Gastrocnemius medialis (tissue), 4 donors: ENCODE results near the gene IFNA1.

ENCODE experiments used
- CTCF ChIP-seq, 5 experiments: fragments of 450-650 bp in 3 of 5; fragments of 200-600 bp in 2 of 5; sonication (generic) in 2 of 5; IDR thresholded peaks in 4 of 5; conservative IDR thresholded peaks in 1 of 5; 1 replicate in 4 of 5; 2 replicates in 1 of 5; pipeline ENCODE4 v1.5.1; 2016 to 2019; ENCODE audit warnings: antibody characterized with exemption in 5 of 5, mild to moderate bottlenecking in 3 of 5, moderate library complexity in 3 of 5
- POLR2A ChIP-seq, 2 donors: fragments of 450-650 bp; IDR thresholded peaks; one replicate each; pipeline ENCODE4 v1.6.1; 2017; ENCODE audit warnings: antibody characterized with exemption in 2 of 2, mild to moderate bottlenecking in 2 of 2, moderate library complexity in 2 of 2

DNA sequence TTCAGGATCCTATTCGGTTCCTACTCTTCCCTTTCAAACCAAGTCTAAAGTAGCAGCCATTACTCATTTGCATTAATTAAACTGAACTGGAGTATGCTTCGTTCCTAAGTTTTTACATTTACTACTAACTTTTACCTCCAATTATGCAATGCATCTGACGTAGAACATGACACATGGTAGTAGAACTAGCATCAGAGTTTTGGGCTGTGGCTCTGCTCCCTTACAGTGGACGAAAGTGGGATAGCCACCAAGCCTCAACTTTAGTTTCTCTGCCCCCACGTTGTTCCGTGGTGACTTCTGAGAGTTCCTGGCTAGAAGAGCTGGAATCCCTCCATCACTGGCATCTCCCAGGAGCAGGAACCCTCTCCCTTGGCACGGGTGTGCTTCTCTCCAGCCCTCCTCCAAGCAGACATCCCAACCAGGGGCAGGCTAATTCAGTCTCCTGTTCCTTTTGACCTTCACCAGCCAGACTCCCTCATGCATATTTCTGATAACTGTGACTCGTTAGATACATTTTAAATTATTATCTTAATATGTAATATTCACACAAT lies 39.0 kb downstream of the IFNA1 start:
- TF ChIP-seq CTCF (IDR thresholded peaks at IDR 0.05 in 4 of 5, conservative IDR thresholded peaks at IDR 0.05 in 1 of 5), result no peak
- TF ChIP-seq POLR2A (IDR thresholded peaks at IDR 0.05), result no peak
